ENCODE results near the gene GALNT17. TPM values are rescaled to one million over a fixed set of nuclear protein-coding genes. Genes with fewer than 3 reads are reported as not detected.

Gene GALNT17
- total and polyA plus RNA-seq, 12 donors = 0.94 to 37.5 (median 8.1) TPM

DNA sequence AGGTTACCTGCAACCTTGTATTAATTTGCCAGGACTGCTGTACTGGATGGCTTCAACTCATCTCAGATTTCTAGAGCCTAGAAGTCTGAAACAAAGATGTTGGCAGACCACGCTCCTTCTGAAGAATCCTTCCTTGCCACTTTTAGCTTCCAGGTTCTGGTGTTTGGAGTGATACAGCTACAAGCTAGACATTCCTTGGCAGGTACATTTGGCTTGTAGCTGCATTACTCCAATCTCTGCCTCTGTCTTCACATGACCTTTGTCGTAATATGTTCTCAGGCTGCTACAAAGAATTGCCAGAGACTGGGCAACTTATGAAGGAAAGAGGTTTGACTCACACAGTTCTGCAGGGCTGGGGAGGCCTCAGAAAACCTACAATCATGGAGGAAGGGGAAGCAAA, 146.3 kb downstream of the GALNT17 start:
- intact Hi-C loops (cut with DNase I) = no loop called here
- no peak overlapping the region for H3K27ac ChIP-seq
- no peak for DNase-seq
- no peak overlapping the region for H3K4me3 ChIP-seq
- WGBS, 4 donors = 69 to 94% (median 87%) methylated on average over 2 of the region's 2 CpGs
- no peaks in the 10 kb centered on the region for H3K36me3 ChIP-seq (replicated peaks in 1 of 2)
- H3K9me3 ChIP-seq (replicated peaks in 1 of 3) = no peaks in the 10 kb centered on the region
- no peak for TF ChIP-seq POLR2A (IDR thresholded peaks at IDR 0.05)
- TF ChIP-seq, protein P1, sequence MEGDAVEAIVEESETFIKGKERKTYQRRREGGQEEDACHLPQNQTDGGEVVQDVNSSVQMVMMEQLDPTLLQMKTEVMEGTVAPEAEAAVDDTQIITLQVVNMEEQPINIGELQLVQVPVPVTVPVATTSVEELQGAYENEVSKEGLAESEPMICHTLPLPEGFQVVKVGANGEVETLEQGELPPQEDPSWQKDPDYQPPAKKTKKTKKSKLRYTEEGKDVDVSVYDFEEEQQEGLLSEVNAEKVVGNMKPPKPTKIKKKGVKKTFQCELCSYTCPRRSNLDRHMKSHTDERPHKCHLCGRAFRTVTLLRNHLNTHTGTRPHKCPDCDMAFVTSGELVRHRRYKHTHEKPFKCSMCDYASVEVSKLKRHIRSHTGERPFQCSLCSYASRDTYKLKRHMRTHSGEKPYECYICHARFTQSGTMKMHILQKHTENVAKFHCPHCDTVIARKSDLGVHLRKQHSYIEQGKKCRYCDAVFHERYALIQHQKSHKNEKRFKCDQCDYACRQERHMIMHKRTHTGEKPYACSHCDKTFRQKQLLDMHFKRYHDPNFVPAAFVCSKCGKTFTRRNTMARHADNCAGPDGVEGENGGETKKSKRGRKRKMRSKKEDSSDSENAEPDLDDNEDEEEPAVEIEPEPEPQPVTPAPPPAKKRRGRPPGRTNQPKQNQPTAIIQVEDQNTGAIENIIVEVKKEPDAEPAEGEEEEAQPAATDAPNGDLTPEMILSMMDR (IDR thresholded peaks at IDR 0.05) = no peak
- peaks cover 0 to 4% of the 10 kb centered on the region in 2 donors for H3K4me1 ChIP-seq (replicated peaks in 1 of 2)
- no peaks in the 10 kb centered on the region for H3K27me3 ChIP-seq

DNA sequence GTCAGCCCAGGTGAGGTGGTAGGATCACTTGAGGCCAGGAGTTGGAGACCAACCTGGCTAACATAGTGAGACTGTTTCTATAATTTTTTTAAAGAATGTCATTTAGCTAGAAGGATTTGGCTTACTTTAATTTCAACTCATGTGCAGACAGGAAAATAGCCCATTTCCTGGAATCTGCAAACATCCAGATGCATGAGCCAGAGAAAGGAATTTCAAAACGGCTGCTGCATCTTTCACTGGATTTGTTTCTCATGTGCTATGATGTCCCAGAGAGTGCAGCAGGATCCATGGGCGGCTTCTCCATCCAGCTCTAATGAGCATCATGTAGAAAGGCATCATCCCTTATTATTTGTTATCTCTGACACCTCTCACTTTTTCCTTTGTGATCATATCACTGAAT, 149.3 kb downstream of the GALNT17 start:
- no peaks in the 10 kb centered on the region for H3K4me1 ChIP-seq (replicated peaks in 1 of 2)
- H3K27me3 ChIP-seq = no peaks in the 10 kb centered on the region
- H3K9me3 ChIP-seq (replicated peaks in 1 of 3) = no peaks in the 10 kb centered on the region
- TF ChIP-seq, protein P1 (IDR thresholded peaks at IDR 0.05) = no peak
- no peak for TF ChIP-seq POLR2A (IDR thresholded peaks at IDR 0.05)
- no peak overlapping the region for H3K27ac ChIP-seq
- intact Hi-C loops (cut with DNase I) = no loop called here
- H3K36me3 ChIP-seq (replicated peaks in 1 of 2) = no peaks in the 10 kb centered on the region
- no peak overlapping the region for H3K4me3 ChIP-seq
- 64 to 75% (median 70%) methylated on average over 2 of the region's 2 CpGs for WGBS, 4 donors
- DNase-seq = no peak

DNA sequence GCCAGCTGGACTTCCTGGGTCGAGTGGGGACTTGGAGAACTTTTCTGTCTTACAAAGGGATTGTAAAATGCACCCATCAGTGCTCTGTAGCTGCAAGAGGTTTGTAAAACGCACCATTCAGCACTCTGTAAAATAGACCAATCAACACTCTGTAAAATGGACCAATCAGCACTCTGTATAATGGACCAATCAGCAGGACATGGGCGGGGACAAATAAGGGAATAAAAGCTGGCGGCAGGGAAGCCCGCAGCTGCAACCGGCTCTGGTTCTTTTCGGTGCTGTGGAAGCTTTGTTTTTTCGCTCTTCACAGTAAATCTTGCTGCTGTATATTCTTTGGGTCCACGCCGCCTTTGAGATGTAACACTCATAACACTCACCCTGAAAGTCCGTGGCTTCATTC, 151.9 kb downstream of the GALNT17 start:
- H3K4me1 ChIP-seq (replicated peaks in 1 of 2) = no peaks in the 10 kb centered on the region
- no peaks in the 10 kb centered on the region for H3K9me3 ChIP-seq (replicated peaks in 1 of 3)
- no peak overlapping the region for H3K4me3 ChIP-seq
- TF ChIP-seq, protein P1 (IDR thresholded peaks at IDR 0.05) = no peak
- no peak for TF ChIP-seq POLR2A (IDR thresholded peaks at IDR 0.05)
- 82 to 86% (median 83%) methylated on average over 11 of the region's 11 CpGs for WGBS, 4 donors
- no peaks in the 10 kb centered on the region for H3K27me3 ChIP-seq
- intact Hi-C loops (cut with DNase I) = no loop called here
- no peaks in the 10 kb centered on the region for H3K36me3 ChIP-seq (replicated peaks in 1 of 2)
- no peak for DNase-seq
- H3K27ac ChIP-seq = no peak overlapping the region

DNA sequence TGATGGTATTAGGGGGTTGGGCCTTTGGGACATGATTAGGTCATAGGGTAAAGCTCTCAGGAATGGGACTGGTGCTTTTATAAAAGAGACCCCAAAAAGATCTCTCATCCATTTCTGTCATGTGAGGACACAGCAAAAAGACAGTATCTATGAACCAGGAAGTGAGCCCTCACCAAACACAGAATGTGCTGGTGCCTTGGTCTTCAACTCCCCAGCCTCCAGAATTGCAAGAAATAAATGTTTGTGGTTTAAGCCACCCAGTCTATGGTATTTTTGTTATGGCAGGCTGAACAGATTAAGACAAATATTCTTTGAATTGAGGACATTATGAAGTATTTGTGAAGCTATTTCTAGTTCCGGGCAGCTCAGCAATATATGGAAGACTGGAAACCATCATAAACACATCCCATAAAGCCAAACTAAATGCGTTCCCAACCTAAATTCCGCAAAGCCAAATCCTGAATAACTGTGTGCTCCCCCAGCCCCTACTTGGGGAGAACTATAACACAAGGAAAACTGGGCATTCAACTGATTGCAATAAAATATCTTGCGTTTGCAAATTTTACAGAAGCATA, 153.7 kb downstream of the GALNT17 start:
- H3K27me3 ChIP-seq = no peaks in the 10 kb centered on the region
- TF ChIP-seq, protein P1 (IDR thresholded peaks at IDR 0.05) = no peak
- no peak for TF ChIP-seq POLR2A (IDR thresholded peaks at IDR 0.05)
- no peak for DNase-seq
- no peak overlapping the region for H3K4me3 ChIP-seq
- intact Hi-C loops (cut with DNase I) = no loop called here
- no peaks in the 10 kb centered on the region for H3K36me3 ChIP-seq (replicated peaks in 1 of 2)
- 80 to 92% (median 90%) methylated on average over 4 of the region's 4 CpGs for WGBS, 4 donors
- no peak overlapping the region for H3K27ac ChIP-seq
- H3K4me1 ChIP-seq (replicated peaks in 1 of 2) = no peaks in the 10 kb centered on the region
- no peaks in the 10 kb centered on the region for H3K9me3 ChIP-seq (replicated peaks in 1 of 3)
